Measurements from ENCODE around the gene OR5P2. TPM values are rescaled to one million over a fixed set of nuclear protein-coding genes. Genes with fewer than 3 reads are reported as not detected.

Gene OR5P2, protein sequence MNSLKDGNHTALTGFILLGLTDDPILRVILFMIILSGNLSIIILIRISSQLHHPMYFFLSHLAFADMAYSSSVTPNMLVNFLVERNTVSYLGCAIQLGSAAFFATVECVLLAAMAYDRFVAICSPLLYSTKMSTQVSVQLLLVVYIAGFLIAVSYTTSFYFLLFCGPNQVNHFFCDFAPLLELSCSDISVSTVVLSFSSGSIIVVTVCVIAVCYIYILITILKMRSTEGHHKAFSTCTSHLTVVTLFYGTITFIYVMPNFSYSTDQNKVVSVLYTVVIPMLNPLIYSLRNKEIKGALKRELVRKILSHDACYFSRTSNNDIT
- total RNA-seq (2014; rRNA removed; shearing (Covaris generic)) (not detected in 2 replicates), total RNA-seq (2022) (not detected in 2 replicates), Bru-seq, nascent RNA (not detected), BruChase-seq, experiment 1, labeled RNA remaining after a 6-hour chase (not detected), BruChase-seq, experiment 2, labeled RNA remaining after a 2-hour chase (percentile 24 among the genes with signal in this experiment)
- long read RNA-seq = 0 reads

- no peaks in the 10 kb centered on the region for H3K36me3 ChIP-seq (ENCODE audit: insufficient read depth, low read length)
- no peak within 1 kb of the TSS for H3K4me3 ChIP-seq (ENCODE audit: low read depth, low read length, poor library complexity, severe bottlenecking)
- no peaks in the 10 kb centered on the region for H4K20me1 ChIP-seq (ENCODE audit: insufficient read depth, low read length)
- no TSS peak for BruUV-seq (replicated peaks)
- no peaks in the 10 kb centered on the region for H3K79me2 ChIP-seq (ENCODE audit: insufficient read depth, low read depth, low read length)
- POLR2A ChIA-PET = no interaction called here
- no peaks in the 10 kb centered on the region for H3K9me3 ChIP-seq (ENCODE audit: low read length)
- no peak within 1 kb of the TSS for H3K27ac ChIP-seq (ENCODE audit: low read depth, low read length, poor library complexity, severe bottlenecking)
- intact Hi-C loops (cut with micrococcal nuclease; ENCODE audit: unreplicated experiment) = no loop called here
- no peaks in the 10 kb centered on the region for H3K4me1 ChIP-seq (ENCODE audit: insufficient read depth, low read length, poor library complexity, severe bottlenecking)
- H2AFZ ChIP-seq (ENCODE audit: low read length) = no peak within 1 kb of the TSS
- no peak for DNase-seq (ENCODE audit: low spot score)
- TF ChIP-seq, protein P1, sequence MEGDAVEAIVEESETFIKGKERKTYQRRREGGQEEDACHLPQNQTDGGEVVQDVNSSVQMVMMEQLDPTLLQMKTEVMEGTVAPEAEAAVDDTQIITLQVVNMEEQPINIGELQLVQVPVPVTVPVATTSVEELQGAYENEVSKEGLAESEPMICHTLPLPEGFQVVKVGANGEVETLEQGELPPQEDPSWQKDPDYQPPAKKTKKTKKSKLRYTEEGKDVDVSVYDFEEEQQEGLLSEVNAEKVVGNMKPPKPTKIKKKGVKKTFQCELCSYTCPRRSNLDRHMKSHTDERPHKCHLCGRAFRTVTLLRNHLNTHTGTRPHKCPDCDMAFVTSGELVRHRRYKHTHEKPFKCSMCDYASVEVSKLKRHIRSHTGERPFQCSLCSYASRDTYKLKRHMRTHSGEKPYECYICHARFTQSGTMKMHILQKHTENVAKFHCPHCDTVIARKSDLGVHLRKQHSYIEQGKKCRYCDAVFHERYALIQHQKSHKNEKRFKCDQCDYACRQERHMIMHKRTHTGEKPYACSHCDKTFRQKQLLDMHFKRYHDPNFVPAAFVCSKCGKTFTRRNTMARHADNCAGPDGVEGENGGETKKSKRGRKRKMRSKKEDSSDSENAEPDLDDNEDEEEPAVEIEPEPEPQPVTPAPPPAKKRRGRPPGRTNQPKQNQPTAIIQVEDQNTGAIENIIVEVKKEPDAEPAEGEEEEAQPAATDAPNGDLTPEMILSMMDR (conservative IDR thresholded peaks at IDR 0.05; ENCODE audit: low read length) = no peak
- TF ChIP-seq EZH2phosphoT487 (IDR thresholded peaks at IDR 0.05; ENCODE audit: borderline replicate concordance, low read depth, low read length) = no peak
- no peaks in the 10 kb centered on the region for H3K9me2 ChIP-seq (ENCODE audit: insufficient read depth, low read length)
- no peak within 1 kb of the TSS for H3K4me2 ChIP-seq (ENCODE audit: low read length)
- CTCF ChIA-PET (ENCODE audit: unreplicated experiment) = no interaction called here
These were observed at the start of gene OR5P2 for GRCh38 chr11:7796842-7797241. Gene OR5P2 (minus strand): TSS chr11:7796942. CDS start chr11:7796942, 0 bp downstream.

GRCh38 chr11:7846003-7846402, 49.3 kb upstream of the OR5P2 start:
- CTCF ChIA-PET (ENCODE audit: unreplicated experiment) = no interaction called here
- BruUV-seq (replicated peaks) = no TSS peak
- no peak overlapping the region for H3K4me3 ChIP-seq (ENCODE audit: low read depth, low read length, poor library complexity, severe bottlenecking)
- TF ChIP-seq, protein P1 (conservative IDR thresholded peaks at IDR 0.05; ENCODE audit: low read length) = no peak
- no peak for TF ChIP-seq EZH2phosphoT487 (IDR thresholded peaks at IDR 0.05; ENCODE audit: borderline replicate concordance, low read depth, low read length)
- no peaks in the 10 kb centered on the region for H3K36me3 ChIP-seq (ENCODE audit: insufficient read depth, low read length)
- no peaks in the 10 kb centered on the region for H4K20me1 ChIP-seq (ENCODE audit: insufficient read depth, low read length)
- H2AFZ ChIP-seq (ENCODE audit: low read length) = no peak overlapping the region
- DNase-seq (ENCODE audit: low spot score) = no peak
- no peak overlapping the region for H3K27ac ChIP-seq (ENCODE audit: low read depth, low read length, poor library complexity, severe bottlenecking)
- POLR2A ChIA-PET = no interaction called here
- H3K4me1 ChIP-seq (ENCODE audit: insufficient read depth, low read length, poor library complexity, severe bottlenecking) = peaks cover 17% of the 10 kb centered on the region
- no peak overlapping the region for H3K4me2 ChIP-seq (ENCODE audit: low read length)
- no peaks in the 10 kb centered on the region for H3K79me2 ChIP-seq (ENCODE audit: insufficient read depth, low read depth, low read length)
- no peaks in the 10 kb centered on the region for H3K9me2 ChIP-seq (ENCODE audit: insufficient read depth, low read length)
- no peaks in the 10 kb centered on the region for H3K9me3 ChIP-seq (ENCODE audit: low read length)
- intact Hi-C loops (cut with micrococcal nuclease; ENCODE audit: unreplicated experiment) = no loop called here

DNA sequence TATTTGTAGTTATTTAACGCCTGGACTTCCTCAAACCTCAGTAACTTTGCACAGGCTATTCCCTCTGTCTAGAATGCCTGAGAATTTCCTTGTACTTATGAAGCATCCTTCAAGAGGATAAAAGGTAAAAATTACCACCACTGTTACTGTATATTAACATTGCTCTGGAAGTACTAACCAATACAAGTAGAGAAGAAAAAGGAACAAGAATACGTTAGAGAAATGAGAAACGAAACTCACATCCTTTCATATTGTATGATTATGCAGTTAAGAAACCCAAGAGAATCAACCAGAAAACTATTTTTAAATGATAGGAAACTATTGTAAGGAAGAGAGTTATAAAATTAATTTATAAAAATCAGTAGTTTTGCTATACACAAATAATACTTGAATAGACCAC, 48.2 kb upstream of the OR5P2 start:
- no peaks in the 10 kb centered on the region for H3K9me3 ChIP-seq (ENCODE audit: low read length)
- H3K4me2 ChIP-seq (ENCODE audit: low read length) = peak overlapping the region; percentile 64
- intact Hi-C loops (cut with micrococcal nuclease; ENCODE audit: unreplicated experiment) = no loop called here
- peak overlapping the region; percentile 30 for H3K4me3 ChIP-seq (ENCODE audit: low read depth, low read length, poor library complexity, severe bottlenecking)
- peak overlapping the region; percentile 80; the same call in 1 of the 2 replicates for H2AFZ ChIP-seq (ENCODE audit: low read length)
- ChIA-PET POLR2A (interaction anchor here (0.6 kb wide), 1 partner anchor 35 kb away, joined by 3 read pairs; no protein-coding TSS in a partner anchor), CTCF (ENCODE audit: unreplicated experiment) (no interaction called here)
- H4K20me1 ChIP-seq (ENCODE audit: insufficient read depth, low read length) = no peaks in the 10 kb centered on the region
- peaks cover 17% of the 10 kb centered on the region for H3K4me1 ChIP-seq (ENCODE audit: insufficient read depth, low read length, poor library complexity, severe bottlenecking)
- no peaks in the 10 kb centered on the region for H3K79me2 ChIP-seq (ENCODE audit: insufficient read depth, low read depth, low read length)
- H3K27ac ChIP-seq (ENCODE audit: low read depth, low read length, poor library complexity, severe bottlenecking) = peak overlapping the region; percentile 37
- TF ChIP-seq, protein P1 (conservative IDR thresholded peaks at IDR 0.05; ENCODE audit: low read length) = no peak
- no peak for TF ChIP-seq EZH2phosphoT487 (IDR thresholded peaks at IDR 0.05; ENCODE audit: borderline replicate concordance, low read depth, low read length)
- no peaks in the 10 kb centered on the region for H3K9me2 ChIP-seq (ENCODE audit: insufficient read depth, low read length)
- no TSS peak for BruUV-seq (replicated peaks)
- H3K36me3 ChIP-seq (ENCODE audit: insufficient read depth, low read length) = no peaks in the 10 kb centered on the region
- peak; percentile 34 for DNase-seq (ENCODE audit: low spot score)

Data from OCI-LY7 (cell line).